ENCODE results near the gene ADRA2B.
"Not testable (repeated sequence)": the region's sequence is repeated elsewhere in the genome, so short reads cannot be mapped to it uniquely, and the experiment has no call there.

The ADRA2B gene

DNA sequence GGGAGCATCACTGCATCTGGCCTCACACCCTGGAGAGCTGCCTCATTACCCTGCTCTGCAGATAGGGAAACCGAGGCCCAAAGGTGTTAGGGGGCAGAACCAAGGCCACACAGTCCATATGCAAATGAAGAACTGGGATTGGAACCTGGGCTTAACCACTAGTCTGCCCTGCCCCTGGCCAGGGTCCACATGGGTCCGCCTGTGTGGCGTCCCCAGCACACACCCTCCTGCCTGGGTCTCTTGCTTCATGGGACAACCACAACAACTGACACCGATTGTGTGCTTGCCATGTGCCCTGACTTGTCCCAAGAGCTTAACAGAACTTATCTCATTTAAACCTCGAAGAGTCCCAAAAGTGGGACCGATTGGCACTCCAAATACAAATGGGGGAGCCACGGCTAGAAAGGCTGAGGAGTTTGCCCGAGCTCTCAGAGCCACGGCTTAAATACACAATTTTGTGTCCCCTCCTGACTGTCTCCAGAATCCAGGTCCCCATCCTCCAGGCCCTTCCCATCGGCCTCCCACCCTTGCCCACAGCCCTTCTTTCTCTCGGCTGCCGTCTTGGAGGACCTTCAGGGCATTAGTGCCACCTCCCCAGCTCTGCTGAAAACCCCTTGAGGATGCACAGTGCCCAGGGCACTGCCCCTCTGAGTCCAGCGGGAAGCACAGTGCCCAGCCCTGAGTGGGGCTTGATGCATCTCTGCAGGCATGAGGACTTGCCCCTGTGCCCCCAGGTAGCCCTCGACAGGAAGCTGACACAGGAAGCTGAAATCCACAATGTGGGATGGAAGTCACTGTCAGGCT lies 34.6 kb upstream of the ADRA2B start:
- FAIRE-seq: no peak
- DNase-seq (ENCODE audit: insufficient read length, low spot score): no peak

DNA sequence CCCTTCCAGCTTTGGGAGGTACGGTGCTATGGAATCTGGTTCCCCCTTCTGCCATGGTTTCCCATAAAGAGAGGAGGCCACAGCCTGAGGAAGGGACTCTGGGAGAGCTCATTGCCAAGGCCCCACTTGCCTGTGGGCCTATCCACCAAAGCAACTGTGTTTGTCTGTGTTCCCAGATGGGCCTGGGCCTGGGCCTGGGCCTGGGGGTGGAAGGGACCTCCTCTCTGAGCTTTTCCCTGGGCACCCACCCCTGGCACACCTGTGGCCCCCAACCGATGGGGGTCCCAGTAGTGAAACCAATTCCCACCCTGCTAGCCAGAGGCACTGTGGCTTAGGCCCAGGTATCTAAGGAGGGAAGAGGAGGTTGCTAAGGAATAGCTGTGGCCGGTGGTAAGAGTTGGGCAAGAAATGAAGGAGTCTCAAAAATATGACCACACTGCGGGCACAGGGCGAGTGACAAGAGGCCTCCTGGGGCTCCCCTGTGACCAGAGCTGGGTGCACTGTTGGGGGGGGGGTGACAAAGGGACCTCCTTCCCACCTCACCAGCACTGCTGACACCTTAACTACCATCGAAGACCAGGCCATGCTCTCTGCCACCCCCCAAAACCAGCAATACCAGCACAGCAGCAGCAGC lies 33.8 kb upstream of the ADRA2B start:
- FAIRE-seq (no peak), DNase-seq (ENCODE audit: insufficient read length, low spot score) (no peak)

GRCh38 chr2:96148410-96149217 lies 32.2 kb upstream of the ADRA2B start:
- peak; percentile 93 for FAIRE-seq
- peak; percentile 71 for DNase-seq (ENCODE audit: insufficient read length, low spot score)

DNA sequence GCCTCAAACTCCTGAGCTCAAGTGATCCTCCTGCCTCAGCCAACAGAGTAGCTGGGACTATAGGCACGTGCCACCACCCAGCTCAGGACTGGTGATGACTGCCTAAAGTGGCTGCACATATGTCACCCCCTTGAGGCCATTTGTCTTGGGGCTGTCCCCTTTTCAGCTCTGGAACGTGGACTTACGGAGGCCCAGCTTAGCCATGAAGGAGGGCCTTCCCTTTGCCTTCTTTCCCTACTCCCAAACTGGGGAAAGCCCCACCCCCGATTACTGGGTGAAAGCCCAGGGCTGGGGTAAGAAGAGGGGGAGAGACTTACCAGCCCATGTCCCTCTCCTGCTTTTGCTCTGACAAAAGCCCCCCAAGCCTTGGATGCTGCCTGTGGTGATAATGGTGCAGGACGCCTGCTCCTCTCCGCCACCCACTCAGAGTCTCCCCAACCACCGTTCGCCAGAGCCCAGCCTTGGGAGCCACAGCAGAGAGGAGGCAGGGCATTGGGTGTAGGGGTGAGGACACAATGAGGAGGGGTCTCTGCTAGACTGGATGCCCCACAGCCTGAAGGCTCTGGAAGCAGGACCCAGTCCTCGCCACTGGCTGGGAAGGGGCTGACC lies 31.3 kb upstream of the ADRA2B start:
- FAIRE-seq (peak; percentile 23), DNase-seq (ENCODE audit: insufficient read length, low spot score) (no peak)

GRCh38 chr2:96146881-96147592 lies 30.7 kb upstream of the ADRA2B start:
- peak; percentile 42 for FAIRE-seq
- DNase-seq (ENCODE audit: insufficient read length, low spot score): no peak

DNA sequence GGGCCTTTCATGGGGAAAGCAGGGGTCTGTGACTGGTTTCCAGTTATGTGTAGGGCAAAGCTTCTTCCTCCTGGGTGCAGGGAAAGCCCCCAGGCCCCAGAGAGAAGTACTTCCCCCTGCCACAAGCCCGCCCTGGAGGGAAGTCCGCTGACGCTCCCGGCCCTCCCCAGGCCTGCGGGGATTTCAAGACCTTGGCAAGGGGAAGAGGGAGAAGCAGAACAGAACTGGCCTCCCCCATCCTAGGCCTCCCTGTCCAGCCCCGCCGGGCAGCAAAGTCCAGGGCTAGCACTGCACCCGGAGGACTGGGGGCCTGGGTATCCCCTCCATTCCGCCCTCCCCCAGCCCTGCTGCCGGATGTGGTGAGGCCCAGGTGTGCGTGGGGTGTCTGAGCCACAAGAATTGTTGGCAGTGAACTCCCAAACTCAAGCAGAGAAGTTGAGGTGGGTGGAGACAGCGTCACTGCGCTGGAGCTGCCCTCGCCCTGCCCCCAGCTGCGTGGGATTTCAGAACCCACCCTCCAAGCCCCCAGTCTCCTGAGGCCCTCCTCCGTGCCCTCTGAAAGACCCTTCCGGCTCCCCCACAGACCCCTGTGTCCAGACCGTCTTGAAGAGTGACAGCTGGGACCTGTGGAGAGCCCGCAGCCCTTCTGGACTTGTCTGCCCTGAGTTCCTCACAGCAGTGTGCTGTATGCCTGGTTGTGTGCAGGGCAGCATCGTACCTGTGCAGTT lies 29.9 kb upstream of the ADRA2B start:
- DNase-seq (ENCODE audit: insufficient read length, low spot score) (peak; percentile 80), FAIRE-seq (peak; percentile 85)

DNA sequence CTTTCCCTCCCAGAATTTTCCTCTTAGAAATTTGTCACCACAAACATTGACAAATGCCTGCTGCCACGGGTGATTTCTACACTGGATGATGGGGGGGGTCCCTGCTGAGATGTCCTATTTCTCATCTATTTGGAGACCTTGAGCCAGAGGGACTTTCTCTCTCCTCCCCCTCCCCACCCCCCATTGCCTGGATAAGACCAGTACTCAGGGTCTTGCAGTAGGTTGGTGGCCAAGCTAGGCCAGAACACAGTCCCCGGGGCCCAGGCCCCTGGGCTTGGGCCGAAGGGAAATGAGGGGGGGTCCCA lies 29.4 kb upstream of the ADRA2B start:
- FAIRE-seq (peak; percentile 47), DNase-seq (ENCODE audit: insufficient read length, low spot score) (no peak)

DNA sequence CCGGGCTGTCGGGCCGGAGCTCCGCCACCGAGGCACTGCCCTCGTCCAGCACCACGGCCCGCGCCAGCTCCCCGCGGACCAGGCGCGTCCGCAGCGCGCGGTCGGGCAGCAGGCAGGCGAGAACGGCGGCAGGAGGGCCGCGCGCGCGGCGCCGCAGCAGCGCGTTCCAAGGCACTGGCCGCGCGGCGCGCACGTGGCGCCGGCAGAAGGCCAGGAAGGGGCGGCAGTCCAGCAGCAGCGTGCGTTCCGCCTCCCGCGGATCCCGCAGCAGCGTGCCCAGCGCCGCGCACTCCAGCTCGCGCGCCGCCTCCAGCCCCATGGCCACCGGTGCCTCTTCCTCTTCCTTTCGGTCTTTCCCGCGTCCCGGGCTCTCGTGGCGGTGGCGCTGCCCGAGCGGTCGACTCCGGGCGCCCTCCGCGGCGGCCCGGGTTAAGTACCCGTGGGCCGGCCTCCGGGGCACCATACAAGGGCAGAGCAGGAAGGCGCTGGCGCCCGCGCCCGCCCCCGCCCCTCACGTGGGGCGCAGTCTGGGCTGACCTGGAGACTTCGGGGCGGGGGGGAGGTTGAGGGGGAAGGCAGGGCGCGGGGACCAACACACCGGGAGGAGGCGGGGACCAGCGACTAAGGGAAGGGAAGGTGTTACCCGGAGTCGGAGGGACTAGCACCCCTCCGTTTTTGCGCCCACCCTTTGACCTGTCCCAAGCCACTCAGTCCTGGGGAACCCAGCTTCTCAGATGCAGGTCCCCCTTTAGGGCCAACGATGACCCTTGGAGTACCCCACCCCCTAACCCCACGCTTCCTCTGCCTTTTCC lies 28.9 kb upstream of the ADRA2B start, which contains the start of gene DUSP2:
DUSP2 (minus strand) TSS at position 405 of the 812 bp plus-strand sequence; CDS start at position 319, 86 bp downstream.
- FAIRE-seq (peak; percentile 86), DNase-seq (ENCODE audit: insufficient read length, low spot score) (peak; percentile 96)

DNA sequence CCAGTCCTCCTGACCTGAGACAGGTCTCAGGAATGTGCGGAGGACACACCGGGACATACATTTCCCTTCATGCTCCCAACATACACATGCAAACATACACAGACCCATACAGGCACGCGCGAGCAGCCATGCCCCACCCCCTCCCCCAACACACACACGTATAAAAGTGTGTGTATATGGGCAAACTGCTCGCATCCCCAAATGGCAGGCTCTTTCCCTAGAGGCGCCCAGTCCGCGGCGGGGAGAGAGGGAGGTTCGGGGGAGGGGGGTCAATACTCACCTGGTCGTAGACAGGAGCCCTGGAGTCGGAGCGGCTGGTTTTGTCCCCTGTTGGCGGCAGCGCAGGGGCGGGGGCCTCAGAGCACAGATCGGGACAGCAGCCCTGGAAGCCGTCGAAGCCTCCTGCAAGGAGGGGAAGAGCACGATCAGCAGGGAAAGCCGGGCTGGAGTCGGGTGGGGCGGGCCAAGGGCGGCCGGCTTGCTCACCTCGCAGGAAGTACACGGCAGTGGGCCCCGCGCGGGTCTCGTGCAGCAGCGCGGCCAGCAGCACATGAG lies 28.2 kb upstream of the ADRA2B start:
- DNase-seq (ENCODE audit: insufficient read length, low spot score) (no peak), FAIRE-seq (no peak)

- peak; percentile 75 for FAIRE-seq
- peak; percentile 56 for DNase-seq (ENCODE audit: insufficient read length, low spot score)
Observed at GRCh38 chr2:96143848-96144480, 27.6 kb upstream of the ADRA2B start.

- DNase-seq (ENCODE audit: insufficient read length, low spot score) (no peak), FAIRE-seq (no peak)
Observed at GRCh38 chr2:96143231-96143847, 27.0 kb upstream of the ADRA2B start.

- FAIRE-seq: peak; percentile 48
- DNase-seq (ENCODE audit: insufficient read length, low spot score): no peak
Observed at GRCh38 chr2:96142217-96143113, 26.1 kb upstream of the ADRA2B start.

GRCh38 chr2:96141624-96141967 lies 25.2 kb upstream of the ADRA2B start:
- not testable (repeated sequence) for DNase-seq (ENCODE audit: insufficient read length, low spot score); FAIRE-seq

- FAIRE-seq (no peak), DNase-seq (ENCODE audit: insufficient read length, low spot score) (no peak)
Observed at GRCh38 chr2:96140941-96141623, 24.7 kb upstream of the ADRA2B start.

- no peak for DNase-seq (ENCODE audit: insufficient read length, low spot score)
- no peak for FAIRE-seq
Observed at GRCh38 chr2:96139181-96139758, 22.9 kb upstream of the ADRA2B start.

Data from GM19239 (cell line).